ENCODE results near the gene C17orf107. TPM values are rescaled to one million over a fixed set of nuclear protein-coding genes. Genes with fewer than 3 reads are reported as not detected.

C17orf107 gene
- total and polyA plus RNA-seq, 9 of the 15 experiments (the other 6 are each of a cell fraction or from before 2014, with no cell fraction given) = 0.05 to 0.29 (median 0.07) TPM; not detected in 4

DNA sequence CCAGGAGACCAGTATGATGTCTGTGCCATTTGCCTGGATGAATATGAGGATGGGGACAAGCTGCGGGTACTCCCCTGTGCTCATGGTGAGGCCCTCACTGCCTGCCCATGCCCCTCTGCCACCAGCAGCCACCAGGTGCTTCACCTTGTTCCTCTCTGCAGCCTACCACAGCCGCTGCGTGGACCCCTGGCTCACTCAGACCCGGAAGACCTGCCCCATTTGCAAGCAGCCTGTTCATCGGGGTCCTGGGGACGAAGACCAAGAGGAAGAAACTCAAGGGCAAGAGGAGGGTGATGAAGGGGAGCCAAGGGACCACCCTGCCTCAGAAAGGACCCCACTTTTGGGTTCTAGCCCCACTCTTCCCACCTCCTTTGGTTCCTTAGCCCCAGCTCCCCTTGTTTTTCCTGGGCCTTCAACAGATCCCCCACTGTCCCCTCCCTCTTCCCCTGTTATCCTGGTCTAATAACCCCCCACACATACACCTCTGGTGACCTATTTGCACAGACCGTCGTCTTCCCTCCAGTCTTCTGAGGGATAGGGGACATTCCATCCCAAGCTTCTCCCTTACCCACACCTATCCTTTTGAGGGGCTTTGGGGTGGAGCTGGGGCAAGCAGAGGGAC lies 45.3 kb downstream of the C17orf107 start (continued):
- TF ChIP-seq MBD2 (IDR thresholded peaks at IDR 0.05; ENCODE audit: borderline replicate concordance, low read depth) (0 out of 2 replicates have a peak, but pooled peaks have one; percentile 12), SPI1 (IDR thresholded peaks at IDR 0.05; ENCODE audit: borderline replicate concordance, low read depth, low read length) (no peak), POLR2G (IDR thresholded peaks at IDR 0.05; ENCODE audit: low read depth, low read length) (peak; percentile 79), HNRNPK (IDR thresholded peaks at IDR 0.05; ENCODE audit: low read depth, low read length, poor library complexity, severe bottlenecking) (no peak), NRF1 (conservative IDR thresholded peaks at IDR 0.05 in 1 of 2, IDR thresholded peaks at IDR 0.05 in 1 of 2) (no peak), FOXJ2 (tag; IDR thresholded peaks at IDR 0.05) (no peak), TAF15 (IDR thresholded peaks at IDR 0.05; ENCODE audit: low read depth, low read length) (no peak), HCFC1 (IDR thresholded peaks at IDR 0.05; ENCODE audit: low read depth, low read length) (no peak; the same call in 1 of the 2 replicates), FOS (IDR thresholded peaks at IDR 0.05; ENCODE audit: extremely low read depth, insufficient read length) (no peak)
- TF ChIP-seq, protein P1, sequence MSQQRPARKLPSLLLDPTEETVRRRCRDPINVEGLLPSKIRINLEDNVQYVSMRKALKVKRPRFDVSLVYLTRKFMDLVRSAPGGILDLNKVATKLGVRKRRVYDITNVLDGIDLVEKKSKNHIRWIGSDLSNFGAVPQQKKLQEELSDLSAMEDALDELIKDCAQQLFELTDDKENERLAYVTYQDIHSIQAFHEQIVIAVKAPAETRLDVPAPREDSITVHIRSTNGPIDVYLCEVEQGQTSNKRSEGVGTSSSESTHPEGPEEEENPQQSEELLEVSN (IDR thresholded peaks at IDR 0.05; ENCODE audit: borderline replicate concordance in 1 of 2, extremely low read depth in 1 of 2, insufficient read depth in 1 of 2, insufficient read length in 1 of 2, low read depth in 1 of 2, low read length in 1 of 2, poor library complexity in 1 of 2, severe bottlenecking in 1 of 2) = no peak
- TF ChIP-seq, protein P2, sequence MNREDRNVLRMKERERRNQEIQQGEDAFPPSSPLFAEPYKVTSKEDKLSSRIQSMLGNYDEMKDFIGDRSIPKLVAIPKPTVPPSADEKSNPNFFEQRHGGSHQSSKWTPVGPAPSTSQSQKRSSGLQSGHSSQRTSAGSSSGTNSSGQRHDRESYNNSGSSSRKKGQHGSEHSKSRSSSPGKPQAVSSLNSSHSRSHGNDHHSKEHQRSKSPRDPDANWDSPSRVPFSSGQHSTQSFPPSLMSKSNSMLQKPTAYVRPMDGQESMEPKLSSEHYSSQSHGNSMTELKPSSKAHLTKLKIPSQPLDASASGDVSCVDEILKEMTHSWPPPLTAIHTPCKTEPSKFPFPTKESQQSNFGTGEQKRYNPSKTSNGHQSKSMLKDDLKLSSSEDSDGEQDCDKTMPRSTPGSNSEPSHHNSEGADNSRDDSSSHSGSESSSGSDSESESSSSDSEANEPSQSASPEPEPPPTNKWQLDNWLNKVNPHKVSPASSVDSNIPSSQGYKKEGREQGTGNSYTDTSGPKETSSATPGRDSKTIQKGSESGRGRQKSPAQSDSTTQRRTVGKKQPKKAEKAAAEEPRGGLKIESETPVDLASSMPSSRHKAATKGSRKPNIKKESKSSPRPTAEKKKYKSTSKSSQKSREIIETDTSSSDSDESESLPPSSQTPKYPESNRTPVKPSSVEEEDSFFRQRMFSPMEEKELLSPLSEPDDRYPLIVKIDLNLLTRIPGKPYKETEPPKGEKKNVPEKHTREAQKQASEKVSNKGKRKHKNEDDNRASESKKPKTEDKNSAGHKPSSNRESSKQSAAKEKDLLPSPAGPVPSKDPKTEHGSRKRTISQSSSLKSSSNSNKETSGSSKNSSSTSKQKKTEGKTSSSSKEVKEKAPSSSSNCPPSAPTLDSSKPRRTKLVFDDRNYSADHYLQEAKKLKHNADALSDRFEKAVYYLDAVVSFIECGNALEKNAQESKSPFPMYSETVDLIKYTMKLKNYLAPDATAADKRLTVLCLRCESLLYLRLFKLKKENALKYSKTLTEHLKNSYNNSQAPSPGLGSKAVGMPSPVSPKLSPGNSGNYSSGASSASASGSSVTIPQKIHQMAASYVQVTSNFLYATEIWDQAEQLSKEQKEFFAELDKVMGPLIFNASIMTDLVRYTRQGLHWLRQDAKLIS (CRISPR knock-in tag; IDR thresholded peaks at IDR 0.05) = peak; percentile 61; the same call in 1 of the 2 replicates
- TF ChIP-seq, protein P3, sequence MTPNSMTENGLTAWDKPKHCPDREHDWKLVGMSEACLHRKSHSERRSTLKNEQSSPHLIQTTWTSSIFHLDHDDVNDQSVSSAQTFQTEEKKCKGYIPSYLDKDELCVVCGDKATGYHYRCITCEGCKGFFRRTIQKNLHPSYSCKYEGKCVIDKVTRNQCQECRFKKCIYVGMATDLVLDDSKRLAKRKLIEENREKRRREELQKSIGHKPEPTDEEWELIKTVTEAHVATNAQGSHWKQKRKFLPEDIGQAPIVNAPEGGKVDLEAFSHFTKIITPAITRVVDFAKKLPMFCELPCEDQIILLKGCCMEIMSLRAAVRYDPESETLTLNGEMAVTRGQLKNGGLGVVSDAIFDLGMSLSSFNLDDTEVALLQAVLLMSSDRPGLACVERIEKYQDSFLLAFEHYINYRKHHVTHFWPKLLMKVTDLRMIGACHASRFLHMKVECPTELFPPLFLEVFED (CRISPR knock-in tag; conservative IDR thresholded peaks at IDR 0.05) = peak; percentile 84
- TF ChIP-seq, protein P4, sequence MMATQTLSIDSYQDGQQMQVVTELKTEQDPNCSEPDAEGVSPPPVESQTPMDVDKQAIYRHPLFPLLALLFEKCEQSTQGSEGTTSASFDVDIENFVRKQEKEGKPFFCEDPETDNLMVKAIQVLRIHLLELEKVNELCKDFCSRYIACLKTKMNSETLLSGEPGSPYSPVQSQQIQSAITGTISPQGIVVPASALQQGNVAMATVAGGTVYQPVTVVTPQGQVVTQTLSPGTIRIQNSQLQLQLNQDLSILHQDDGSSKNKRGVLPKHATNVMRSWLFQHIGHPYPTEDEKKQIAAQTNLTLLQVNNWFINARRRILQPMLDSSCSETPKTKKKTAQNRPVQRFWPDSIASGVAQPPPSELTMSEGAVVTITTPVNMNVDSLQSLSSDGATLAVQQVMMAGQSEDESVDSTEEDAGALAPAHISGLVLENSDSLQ (IDR thresholded peaks at IDR 0.05) = no peak
- TF ChIP-seq, protein P5, sequence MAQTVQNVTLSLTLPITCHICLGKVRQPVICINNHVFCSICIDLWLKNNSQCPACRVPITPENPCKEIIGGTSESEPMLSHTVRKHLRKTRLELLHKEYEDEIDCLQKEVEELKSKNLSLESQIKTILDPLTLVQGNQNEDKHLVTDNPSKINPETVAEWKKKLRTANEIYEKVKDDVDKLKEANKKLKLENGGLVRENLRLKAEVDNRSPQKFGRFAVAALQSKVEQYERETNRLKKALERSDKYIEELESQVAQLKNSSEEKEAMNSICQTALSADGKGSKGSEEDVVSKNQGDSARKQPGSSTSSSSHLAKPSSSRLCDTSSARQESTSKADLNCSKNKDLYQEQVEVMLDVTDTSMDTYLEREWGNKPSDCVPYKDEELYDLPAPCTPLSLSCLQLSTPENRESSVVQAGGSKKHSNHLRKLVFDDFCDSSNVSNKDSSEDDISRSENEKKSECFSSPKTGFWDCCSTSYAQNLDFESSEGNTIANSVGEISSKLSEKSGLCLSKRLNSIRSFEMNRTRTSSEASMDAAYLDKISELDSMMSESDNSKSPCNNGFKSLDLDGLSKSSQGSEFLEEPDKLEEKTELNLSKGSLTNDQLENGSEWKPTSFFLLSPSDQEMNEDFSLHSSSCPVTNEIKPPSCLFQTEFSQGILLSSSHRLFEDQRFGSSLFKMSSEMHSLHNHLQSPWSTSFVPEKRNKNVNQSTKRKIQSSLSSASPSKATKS (CRISPR knock-in tag; IDR thresholded peaks at IDR 0.05) = no peak
- TF ChIP-seq, protein P6, sequence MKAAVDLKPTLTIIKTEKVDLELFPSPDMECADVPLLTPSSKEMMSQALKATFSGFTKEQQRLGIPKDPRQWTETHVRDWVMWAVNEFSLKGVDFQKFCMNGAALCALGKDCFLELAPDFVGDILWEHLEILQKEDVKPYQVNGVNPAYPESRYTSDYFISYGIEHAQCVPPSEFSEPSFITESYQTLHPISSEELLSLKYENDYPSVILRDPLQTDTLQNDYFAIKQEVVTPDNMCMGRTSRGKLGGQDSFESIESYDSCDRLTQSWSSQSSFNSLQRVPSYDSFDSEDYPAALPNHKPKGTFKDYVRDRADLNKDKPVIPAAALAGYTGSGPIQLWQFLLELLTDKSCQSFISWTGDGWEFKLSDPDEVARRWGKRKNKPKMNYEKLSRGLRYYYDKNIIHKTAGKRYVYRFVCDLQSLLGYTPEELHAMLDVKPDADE (conservative IDR thresholded peaks at IDR 0.05; ENCODE audit: control insufficient read depth, low read depth, low read length) = no peak
